Osteoblast (primary cell): Measurements from ENCODE around the gene PKD1L1. TPM values are rescaled to one million over a fixed set of nuclear protein-coding genes. Genes with fewer than 3 reads are reported as not detected.
"Not testable (repeated sequence)": the region's sequence is repeated elsewhere in the genome, so short reads cannot be mapped to it uniquely, and the experiment has no call there.

ENCODE experiments used
- DNase-seq: peaks from one replicate; pipeline ENCODE4 v3.0.0; 2011; ENCODE audit warnings: low spot score, mixed read lengths; ENCODE audit not compliant: insufficient read length; ENCODE audit errors: missing footprints
- H2AFZ ChIP-seq: 2 replicates; pipeline ENCODE4 v1.6.0; 2011; ENCODE audit warnings: mild to moderate bottlenecking, low read length
- H3K27ac ChIP-seq: 2 replicates; pipeline ENCODE4 v1.5.1; 2011; ENCODE audit warnings: mild to moderate bottlenecking, low read depth, low read length, moderate library complexity
- H3K27me3 ChIP-seq: 2 replicates; pipeline ENCODE4 v1.6.0; 2012; ENCODE audit warnings: mild to moderate bottlenecking, control low read depth, inconsistent platforms, low read length, moderate library complexity; ENCODE audit not compliant: insufficient read depth
- H3K36me3 ChIP-seq: 2 replicates; pipeline ENCODE4 v1.5.1; 2011; ENCODE audit warnings: mild to moderate bottlenecking, low read length, control low read depth, moderate library complexity; ENCODE audit not compliant: insufficient read depth
- H3K4me1 ChIP-seq: 2 replicates; pipeline ENCODE4 v1.5.1; 2011; ENCODE audit warnings: mild to moderate bottlenecking, low read length, control low read depth, moderate library complexity; ENCODE audit not compliant: insufficient read depth
- H3K4me2 ChIP-seq: 2 replicates; pipeline ENCODE4 v1.6.0; 2011; ENCODE audit warnings: mild to moderate bottlenecking, low read length; ENCODE audit not compliant: insufficient read depth
- H3K4me3 ChIP-seq: fragments of 200-600 bp; sonication (generic); 3 replicates; pipeline ENCODE4 v1.5.1; 2012; ENCODE audit warnings: mild to moderate bottlenecking, low read length, inconsistent platforms; ENCODE audit not compliant: insufficient read depth
- H3K79me2 ChIP-seq: 2 replicates; pipeline ENCODE4 v1.6.0; 2012; ENCODE audit warnings: mild to moderate bottlenecking, low read length, control low read depth, inconsistent platforms; ENCODE audit not compliant: insufficient read depth
- H3K9me3 ChIP-seq: 2 replicates; pipeline ENCODE4 v1.5.1; 2011; ENCODE audit warnings: low read depth, low read length, control low read depth
- H4K20me1 ChIP-seq: 2 replicates; pipeline ENCODE4 v1.6.0; 2012; ENCODE audit warnings: mild to moderate bottlenecking, low read length, control low read depth; ENCODE audit not compliant: insufficient read depth
- total RNA-seq: library from RNA; depleted of rRNA; stranded (reverse); fragments of >200 nt; gene quantifications from 2 replicates; pipeline ENCODE4 v1.2.3, GENCODE V29; 2012
- TF ChIP-seq, protein P1 (sequence below): IDR thresholded peaks from 2 replicates; pipeline ENCODE4 v1.5.1; 2011; ENCODE audit warnings: mild to moderate bottlenecking, low read depth, low read length, moderate library complexity; ENCODE audit errors: extremely low read depth

Gene PKD1L1
- total RNA-seq, 1 donor, result under 0.01 TPM

DNA sequence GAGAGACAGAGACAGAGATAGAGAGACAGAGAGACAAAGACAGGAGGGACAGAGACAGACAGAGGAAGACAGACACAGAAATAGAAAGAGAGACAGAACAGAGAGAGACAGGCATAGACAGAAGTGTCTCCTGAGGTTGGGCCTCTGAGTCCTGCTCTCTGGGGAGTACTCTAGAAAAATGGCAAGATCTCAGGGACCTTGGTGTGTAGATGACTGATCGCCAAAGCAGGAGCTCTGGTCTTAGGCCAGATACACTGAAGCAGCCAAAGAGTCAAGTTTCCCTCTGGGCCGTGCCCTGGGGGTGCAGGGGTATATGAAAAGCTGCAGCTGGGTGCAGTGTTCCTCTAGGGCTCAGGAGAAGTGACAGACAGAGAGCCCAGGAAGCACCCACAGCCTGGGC is 189.7 kb downstream of the PKD1L1 start:
- Histone ChIP-seq H2AFZ (no peak overlapping the region), H3K4me2 (peak overlapping the region; percentile 48), H3K4me3 (no peak overlapping the region)

DNA sequence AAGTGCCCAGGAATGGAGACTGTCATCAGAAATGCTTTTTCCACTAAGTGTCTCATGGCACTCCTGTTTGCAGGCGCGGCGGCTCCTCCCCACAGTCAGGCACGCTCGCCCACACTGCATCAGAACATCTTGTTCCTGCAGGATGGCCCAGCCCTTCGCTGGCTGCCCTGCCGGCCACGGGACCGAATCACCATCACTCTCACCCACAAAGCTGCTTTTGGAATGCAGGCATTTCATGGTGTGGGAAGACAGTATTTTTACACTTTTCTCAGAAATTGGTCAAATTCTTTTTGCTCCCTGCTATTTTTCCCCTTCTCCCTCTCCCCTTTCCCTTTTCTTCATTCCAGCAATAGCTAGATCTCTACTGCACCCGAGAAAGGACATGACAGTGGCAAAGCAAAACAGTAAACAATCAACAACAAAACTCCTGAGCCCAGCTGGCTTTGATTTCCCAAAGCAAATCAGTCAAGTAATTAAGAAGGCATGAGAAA is 190.3 kb downstream of the PKD1L1 start:
- TF ChIP-seq, protein P1, sequence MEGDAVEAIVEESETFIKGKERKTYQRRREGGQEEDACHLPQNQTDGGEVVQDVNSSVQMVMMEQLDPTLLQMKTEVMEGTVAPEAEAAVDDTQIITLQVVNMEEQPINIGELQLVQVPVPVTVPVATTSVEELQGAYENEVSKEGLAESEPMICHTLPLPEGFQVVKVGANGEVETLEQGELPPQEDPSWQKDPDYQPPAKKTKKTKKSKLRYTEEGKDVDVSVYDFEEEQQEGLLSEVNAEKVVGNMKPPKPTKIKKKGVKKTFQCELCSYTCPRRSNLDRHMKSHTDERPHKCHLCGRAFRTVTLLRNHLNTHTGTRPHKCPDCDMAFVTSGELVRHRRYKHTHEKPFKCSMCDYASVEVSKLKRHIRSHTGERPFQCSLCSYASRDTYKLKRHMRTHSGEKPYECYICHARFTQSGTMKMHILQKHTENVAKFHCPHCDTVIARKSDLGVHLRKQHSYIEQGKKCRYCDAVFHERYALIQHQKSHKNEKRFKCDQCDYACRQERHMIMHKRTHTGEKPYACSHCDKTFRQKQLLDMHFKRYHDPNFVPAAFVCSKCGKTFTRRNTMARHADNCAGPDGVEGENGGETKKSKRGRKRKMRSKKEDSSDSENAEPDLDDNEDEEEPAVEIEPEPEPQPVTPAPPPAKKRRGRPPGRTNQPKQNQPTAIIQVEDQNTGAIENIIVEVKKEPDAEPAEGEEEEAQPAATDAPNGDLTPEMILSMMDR, result no peak
- H3K36me3 ChIP-seq, result no peaks in the 10 kb centered on the region
- no peak overlapping the region for H3K4me3 ChIP-seq
- H3K27ac ChIP-seq, result peak overlapping the region; percentile 94
- no peaks in the 10 kb centered on the region for H4K20me1 ChIP-seq
- DNase-seq, result peak; percentile 91
- peak overlapping the region; percentile 48 for H3K4me2 ChIP-seq
- no peak overlapping the region for H2AFZ ChIP-seq
- peaks cover 33% of the 10 kb centered on the region for H3K4me1 ChIP-seq
- H3K79me2 ChIP-seq, result no peaks in the 10 kb centered on the region
- no peaks in the 10 kb centered on the region for H3K27me3 ChIP-seq
- H3K9me3 ChIP-seq, result no peaks in the 10 kb centered on the region

More for the DNA sequence above, 189.7 kb downstream of the PKD1L1 start:
- no peaks in the 10 kb centered on the region for H3K36me3 ChIP-seq
- no peaks in the 10 kb centered on the region for H3K9me3 ChIP-seq
- H3K79me2 ChIP-seq, result no peaks in the 10 kb centered on the region
- no peaks in the 10 kb centered on the region for H4K20me1 ChIP-seq
- H3K27me3 ChIP-seq, result no peaks in the 10 kb centered on the region
- DNase-seq, result no peak
- peaks cover 39% of the 10 kb centered on the region for H3K4me1 ChIP-seq
- peak overlapping the region; percentile 94 for H3K27ac ChIP-seq
- TF ChIP-seq, protein P1, result no peak

DNA sequence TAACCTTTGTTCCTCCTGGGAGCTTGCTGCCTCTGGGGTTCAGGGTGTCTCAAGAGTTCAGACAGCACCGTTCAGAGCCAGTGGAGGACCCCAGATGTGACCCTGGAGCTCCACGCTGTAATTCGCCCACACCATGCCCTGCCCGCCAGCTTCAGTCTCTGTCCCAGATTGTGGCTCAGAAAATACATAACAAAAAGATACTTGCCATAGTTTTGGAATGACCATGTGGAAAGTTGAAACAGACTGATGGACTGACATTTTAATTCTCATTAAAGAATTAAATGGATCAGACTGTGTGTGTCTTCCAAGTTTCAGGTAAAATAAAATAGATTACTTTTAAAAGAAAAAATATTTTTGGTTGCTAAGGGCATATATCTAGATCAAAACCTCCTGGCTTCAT is 191.6 kb downstream of the PKD1L1 start:
- no peak overlapping the region for H3K4me3 ChIP-seq
- no peaks in the 10 kb centered on the region for H3K79me2 ChIP-seq
- TF ChIP-seq, protein P1, result no peak
- H3K4me1 ChIP-seq, result peaks cover 28% of the 10 kb centered on the region
- no peak for DNase-seq
- no peaks in the 10 kb centered on the region for H4K20me1 ChIP-seq
- H3K27me3 ChIP-seq, result no peaks in the 10 kb centered on the region
- H3K36me3 ChIP-seq, result no peaks in the 10 kb centered on the region
- peak overlapping the region; percentile 94 for H3K27ac ChIP-seq
- no peaks in the 10 kb centered on the region for H3K9me3 ChIP-seq
- no peak overlapping the region for H3K4me2 ChIP-seq
- H2AFZ ChIP-seq, result peak overlapping the region; percentile 64

DNA sequence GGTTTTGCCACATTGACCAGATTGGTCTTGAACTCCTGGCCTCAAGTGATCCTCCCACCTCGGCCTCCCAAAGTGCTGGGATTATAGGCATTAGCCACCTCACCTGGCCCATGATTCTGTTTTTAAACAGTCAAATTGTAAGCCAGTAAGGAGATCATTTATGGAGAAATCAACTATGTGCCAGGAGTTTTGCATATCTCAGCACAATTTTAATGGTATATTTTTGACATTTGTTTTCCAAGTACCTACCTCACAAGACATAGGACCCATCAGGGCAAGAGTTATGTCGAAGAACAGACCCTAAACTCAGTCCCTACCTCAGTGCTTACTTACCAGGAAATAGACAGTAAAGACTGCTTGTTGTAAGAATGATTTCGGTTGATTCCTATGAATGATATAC is 193.0 kb downstream of the PKD1L1 start:
- no peak for DNase-seq
- TF ChIP-seq, protein P1, result no peak
- H2AFZ ChIP-seq, result no peak overlapping the region

DNA sequence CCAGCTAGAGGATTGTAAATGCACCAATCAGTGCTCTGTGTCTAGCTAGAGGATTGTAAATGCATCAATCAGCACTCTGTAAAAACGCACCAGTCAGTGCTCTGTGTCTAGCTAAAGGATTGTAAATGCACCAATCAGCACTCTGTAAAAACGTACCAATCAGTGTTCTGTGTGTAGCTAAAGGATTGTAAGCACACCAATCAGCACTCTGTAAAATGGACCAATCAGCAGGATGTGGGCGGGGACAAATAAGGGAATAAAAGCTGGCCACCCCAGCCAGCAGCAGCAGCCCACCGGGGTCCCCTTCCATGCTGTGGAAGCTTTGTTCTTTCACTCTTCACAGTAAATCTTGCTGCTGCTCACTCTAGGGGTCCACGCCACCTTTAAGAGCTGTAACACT is 196.5 kb downstream of the PKD1L1 start:
- H3K4me3 ChIP-seq, H3K4me1 ChIP-seq, H3K27me3 ChIP-seq, H3K9me3 ChIP-seq, H3K4me2 ChIP-seq, H3K36me3 ChIP-seq, H2AFZ ChIP-seq, DNase-seq, H4K20me1 ChIP-seq, H3K27ac ChIP-seq, H3K79me2 ChIP-seq: not testable (repeated sequence)

More for the DNA sequence above, 193.0 kb downstream of the PKD1L1 start:
- Histone ChIP-seq H3K79me2 (no peaks in the 10 kb centered on the region), H3K4me1 (peaks cover 28% of the 10 kb centered on the region), H3K4me2 (no peak overlapping the region), H3K4me3 (no peak overlapping the region), H3K27me3 (no peaks in the 10 kb centered on the region), H3K27ac (no peak overlapping the region), H4K20me1 (no peaks in the 10 kb centered on the region), H3K9me3 (no peaks in the 10 kb centered on the region), H3K36me3 (no peaks in the 10 kb centered on the region)
